BJ (cell line): ENCODE measurements around the gene ATXN1L. TPM values are rescaled to one million over a fixed set of nuclear protein-coding genes. Genes with fewer than 3 reads are reported as not detected.
A peak's percentile ranks its signal among the peaks of the same experiment; 100 is the strongest.

Experiments
- CTCF ChIA-PET: fragments of 350-600 bp; formaldehyde crosslinking; extraction: SDS; loops from one replicate; lab custom pipeline; 2021; ENCODE audit warnings: antibody characterized with exemption, inconsistent platforms; lab: Yijun Ruan, JAX
- POLR2A ChIA-PET: fragments of 300-600 bp; sonication (Branson Sonifier 250); formaldehyde crosslinking; extraction: SDS; loops from one replicate; lab custom pipeline; 2021; ENCODE audit warnings: antibody characterized with exemption; lab: Charles Lee
- DNase-seq: peaks from one replicate; pipeline ENCODE4 v3.0.0-alpha.2; 2011; ENCODE audit warnings: low read depth
- H3K27me3 ChIP-seq: 2 replicates; pipeline ENCODE4 v1.6.0; 2011; ENCODE audit warnings: low read length; ENCODE audit not compliant: control insufficient read depth, insufficient read depth
- H3K36me3 ChIP-seq: 2 replicates; pipeline ENCODE4 v1.5.1; 2011; ENCODE audit warnings: low read length; ENCODE audit not compliant: control insufficient read depth, insufficient read depth
- H3K4me3 ChIP-seq: 2 replicates; pipeline ENCODE4 v1.5.1; 2011; ENCODE audit warnings: low read depth, mild to moderate bottlenecking, control low read depth, low read length
- CTCF ChIP-seq: IDR thresholded peaks from 2 replicates; pipeline ENCODE4 v1.5.1; 2011; ENCODE audit warnings: low read depth, mild to moderate bottlenecking, control low read depth, inconsistent platforms, low read length, moderate library complexity; ENCODE audit not compliant: insufficient read depth
- polyA minus RNA-seq: library from RNA; depleted of rRNA, polyadenylated mRNA; stranded (reverse); fragments of >200 nt; gene quantifications from 2 replicates; pipeline ENCODE4 v1.2.3, GENCODE V29; 2011; rRNA and poly(A)+ RNA removed
- polyA plus RNA-seq: library from polyadenylated mRNA; depleted of rRNA; stranded (reverse); fragments of >200 nt; gene quantifications from 2 replicates; pipeline ENCODE4 v1.2.3, GENCODE V29; 2011; rRNA removed

ATXN1L gene
- polyA plus RNA-seq (13.5 and 13.6 TPM in 2 replicates), polyA minus RNA-seq (11.5 and 13.4 TPM in 2 replicates)

- DNase-seq = peak; percentile 16
- POLR2A ChIA-PET = interaction anchor here (0.6 kb wide), 1 partner anchor 12 kb away, joined by 9 read pairs; no protein-coding TSS in a partner anchor
- Histone ChIP-seq H3K27me3 (no peaks in the 10 kb centered on the region), H3K4me3 (peak within 1 kb of the TSS; percentile 93), H3K36me3 (peaks cover 19% of the 10 kb centered on the region)
- CTCF ChIA-PET = interaction anchor here (1.5 kb wide), 1 partner anchor 17 kb away, joined by 4 read pairs; no protein-coding TSS in a partner anchor
- no peak for TF ChIP-seq CTCF
These were observed at the start of gene ATXN1L for GRCh38 chr16:71845639-71846430. Gene ATXN1L (plus strand): TSS chr16:71845976. CDS start chr16:71849741, 3,765 bp downstream.

- ChIA-PET CTCF (interaction anchor here (1.2 kb wide), 1 partner anchor 12 kb away, joined by 3 read pairs; no protein-coding TSS in a partner anchor), POLR2A (no interaction called here)
- no peaks in the 10 kb centered on the region for H3K27me3 ChIP-seq
- no peak for TF ChIP-seq CTCF
- no peak overlapping the region for H3K4me3 ChIP-seq
- H3K36me3 ChIP-seq = no peaks in the 10 kb centered on the region; the same call in 1 of the 2 replicates
- DNase-seq = no peak
These were observed 49.2 kb upstream of the ATXN1L start for GRCh38 chr16:71796501-71797097.

DNA sequence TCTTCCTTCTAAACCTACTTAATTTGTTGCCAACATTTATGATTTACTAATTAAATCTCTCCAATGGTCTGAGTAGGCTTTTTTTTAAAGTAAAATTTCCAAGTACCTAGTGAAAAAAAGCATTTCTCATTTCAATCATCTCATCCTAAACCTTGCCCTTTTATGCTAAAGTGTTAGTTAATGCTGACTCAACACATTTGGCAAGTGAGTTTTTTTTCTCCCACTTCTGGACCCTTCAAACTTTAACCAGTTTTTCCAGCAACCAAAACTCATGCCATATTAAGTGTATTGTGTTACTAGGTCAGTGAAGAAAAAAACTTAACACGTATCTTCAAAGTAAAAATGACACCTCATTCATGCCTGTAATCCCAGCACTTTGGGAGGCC lies 42.5 kb upstream of the ATXN1L start:
- DNase-seq = no peak
- ChIA-PET CTCF (no interaction called here), POLR2A (no interaction called here)
- H3K4me3 ChIP-seq = no peak overlapping the region
- no peaks in the 10 kb centered on the region; the same call in 1 of the 2 replicates for H3K36me3 ChIP-seq
- H3K27me3 ChIP-seq = no peaks in the 10 kb centered on the region
- no peak for TF ChIP-seq CTCF

DNA sequence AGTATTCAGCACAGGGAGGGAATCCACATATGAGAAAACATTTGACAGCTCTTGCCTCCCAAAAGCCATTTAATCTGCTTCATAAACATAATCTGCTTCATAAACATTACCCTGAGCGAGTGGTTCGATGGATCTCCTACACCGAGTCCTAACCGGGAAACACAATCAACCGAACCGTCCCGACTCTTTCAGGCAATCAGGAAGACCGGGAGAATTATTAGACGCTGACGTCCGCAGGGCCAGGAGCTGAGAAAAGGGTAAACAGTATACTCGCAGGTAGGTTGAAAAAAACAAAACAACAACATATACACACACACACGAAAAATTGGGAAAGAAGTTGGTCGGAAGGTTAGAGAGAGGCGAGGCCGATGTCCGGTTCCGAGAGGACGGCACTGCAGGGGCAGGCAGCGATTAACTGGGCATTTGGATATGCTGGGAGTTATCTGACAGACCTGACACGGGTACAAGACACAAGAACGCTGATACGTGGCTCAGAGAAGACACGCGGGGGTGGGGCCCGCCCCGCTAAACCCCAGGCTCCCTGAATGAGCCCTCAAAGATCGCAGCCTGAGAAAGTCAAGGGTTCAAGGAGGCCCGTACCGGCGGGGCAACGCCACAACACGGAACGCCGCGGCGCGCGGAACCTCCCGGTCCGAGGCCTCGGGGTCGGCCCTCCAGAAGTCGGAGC lies 37.7 kb upstream of the ATXN1L start:
- Histone ChIP-seq H3K27me3 (no peaks in the 10 kb centered on the region), H3K4me3 (peak overlapping the region; percentile 99), H3K36me3 (no peaks in the 10 kb centered on the region)
- DNase-seq = no peak
- TF ChIP-seq CTCF = no peak
- CTCF ChIA-PET = interaction anchor here (0.6 to 1.8 kb wide), 4 partner anchors 28 to 157 kb away, joined by 3 to 5 read pairs (median 3); no protein-coding TSS in a partner anchor
- POLR2A ChIA-PET = interaction anchor here (1.2 kb wide), 1 partner anchor 16 kb away, joined by 3 read pairs; no protein-coding TSS in a partner anchor
